K562 (cell line): ENCODE data around the gene ADORA2A. TPM values are rescaled to one million over a fixed set of nuclear protein-coding genes. Genes with fewer than 3 reads are reported as not detected.
A peak's percentile ranks its signal among the peaks of the same experiment; 100 is the strongest.

Experiments
- ATAC-seq: fragments of 200-7000 bp; cut with Tn5 transposase; 3 replicates; pipeline ENCODE4 v1.9.1; 2020; ENCODE audit warnings: moderate library complexity
- BruUV-seq: library from RNA; stranded (reverse); fragments of 400-500 nt; replicated peaks from 2 replicates; lab custom pipeline; 2021; lab: Mats Ljungman, UMichigan
- CTCF ChIA-PET: fragments of 300-600 bp; formaldehyde crosslinking; extraction: SDS; loops from one replicate; lab custom pipeline; 2021; ENCODE audit warnings: low intra/inter-chr PET ratio; lab: Yijun Ruan, JAX
- POLR2A ChIA-PET: fragments of 300-600, 350-650 bp; sonication (Branson Sonifier 250); formaldehyde crosslinking; extraction: SDS; loops from one replicate; lab custom pipeline; 2021; ENCODE audit warnings: antibody characterized with exemption, inconsistent platforms; lab: Yijun Ruan, JAX
- DNase-seq, 4 experiments: peaks; one replicate each; pipeline versions ENCODE4 v3.0.0 to v3.0.0-alpha.2; 2011 to 2018; ENCODE audit warnings: low spot score in 3 of 4, mixed read lengths in 3 of 4; ENCODE audit errors: extremely low read depth in 1 of 4
- FAIRE-seq: peaks from 2 replicates; lab custom pipeline; 2011; peaks lifted over from hg19 to GRCh38; lab: Jason Lieb, UNC
- H2AFZ ChIP-seq: 2 replicates; pipeline ENCODE4 v1.6.0; 2011; ENCODE audit warnings: low read depth, low read length, control low read depth, inconsistent platforms
- H3K27ac ChIP-seq: fragments of 200-600 bp; 3 replicates; pipeline ENCODE4 v1.8.0; 2011; ENCODE audit warnings: low read depth, mild to moderate bottlenecking, control low read depth, inconsistent platforms, low read length, moderate library complexity, mixed read lengths; ENCODE audit errors: extremely low read depth
- H3K27me3 ChIP-seq, 2 experiments: fragments of 300-600 bp in 1 of 2; 2 replicates in 1 of 2; 3 replicates in 1 of 2; pipeline versions ENCODE4 v1.6.0 to v1.8.0; 2011; ENCODE audit warnings: inconsistent platforms in 2 of 2, low read length in 2 of 2, mild to moderate bottlenecking in 1 of 2, mixed read lengths in 1 of 2, moderate library complexity in 1 of 2; ENCODE audit not compliant: control insufficient read depth in 2 of 2, insufficient read depth in 2 of 2
- H3K36me3 ChIP-seq: fragments of 300-600 bp; 3 replicates; pipeline ENCODE4 v1.8.0; 2011; ENCODE audit warnings: mild to moderate bottlenecking, low read length, inconsistent platforms; ENCODE audit not compliant: control insufficient read depth, insufficient read depth
- H3K4me1 ChIP-seq, 2 experiments: fragments of 200-600 bp in 1 of 2; replicated peaks in 1 of 2; 2 replicates in 1 of 2; 3 replicates in 1 of 2; pipeline versions ENCODE4 v1.5.1 to v1.8.0; 2011; ENCODE audit warnings: inconsistent platforms in 2 of 2, low read length in 2 of 2, mild to moderate bottlenecking in 1 of 2, mixed read lengths in 1 of 2, moderate library complexity in 1 of 2; ENCODE audit not compliant: control insufficient read depth in 2 of 2, insufficient read depth in 2 of 2
- H3K4me2 ChIP-seq: 2 replicates; pipeline ENCODE4 v1.6.1; 2011; ENCODE audit warnings: low read length, control low read depth, inconsistent platforms, mixed read lengths; ENCODE audit not compliant: insufficient read depth
- H3K4me3 ChIP-seq: fragments of 200-600 bp; sonication (generic), shearing (Covaris generic); 2 replicates; pipeline ENCODE4 v1.5.1; 2016; ENCODE audit warnings: control low read depth, inconsistent platforms
- H3K79me2 ChIP-seq: fragments of 200-600 bp; 3 replicates; pipeline ENCODE4 v1.8.0; 2011; ENCODE audit warnings: low read length, inconsistent platforms; ENCODE audit not compliant: control insufficient read depth, insufficient read depth
- H3K9ac ChIP-seq, 2 experiments: 2 replicates each; pipeline versions ENCODE4 v1.6.0 to v1.6.1; 2011; ENCODE audit warnings: low read depth in 2 of 2, low read length in 2 of 2, control low read depth in 1 of 2, inconsistent platforms in 1 of 2, mild to moderate bottlenecking in 1 of 2, mixed read lengths in 1 of 2; ENCODE audit not compliant: insufficient read depth in 1 of 2
- H3K9me1 ChIP-seq: one replicate; pipeline ENCODE4 v1.6.0; 2011; ENCODE audit warnings: inconsistent platforms, mild to moderate bottlenecking, low read length, moderate library complexity; ENCODE audit not compliant: control insufficient read depth, insufficient read depth
- H3K9me3 ChIP-seq: replicated peaks from 2 replicates; pipeline ENCODE4 v1.5.1; 2011; ENCODE audit warnings: low read depth, low read length, inconsistent platforms; ENCODE audit not compliant: control insufficient read depth, insufficient read depth
- H4K20me1 ChIP-seq: replicated peaks from 2 replicates; pipeline ENCODE4 v1.6.1; 2011; ENCODE audit warnings: low read length, inconsistent platforms, mixed read lengths; ENCODE audit not compliant: control insufficient read depth, insufficient read depth
- ARNT ChIP-seq, 2 experiments: fragments of 450-650 bp; IDR thresholded peaks; 2 replicates each; pipeline ENCODE4 v1.6.1; 2016; ENCODE audit warnings: mild to moderate bottlenecking in 1 of 2
- BACH1 ChIP-seq: fragments of 200-800 bp; sonication (Bioruptor generic); IDR thresholded peaks from 2 replicates; pipeline ENCODE4 v1.6.1; 2016; ENCODE audit warnings: missing genetic modification characterization, missing compliant biosample characterization
- HMG20B ChIP-seq: fragments of 250-450 bp; sonication (Bioruptor Pico); IDR thresholded peaks from 2 replicates; pipeline ENCODE4 v1.5.0; 2021; ENCODE audit warnings: mild to moderate bottlenecking
- L3MBTL2 ChIP-seq: fragments of 450-650 bp; IDR thresholded peaks from 2 replicates; pipeline ENCODE4 v1.6.1; 2016; ENCODE audit warnings: mild to moderate bottlenecking, moderate library complexity
- MEIS2 ChIP-seq: fragments of 450-650 bp; IDR thresholded peaks from 2 replicates; pipeline ENCODE4 v1.6.1; 2014; ENCODE audit warnings: mild to moderate bottlenecking; ENCODE audit not compliant: partially characterized antibody
- MXI1 ChIP-seq: IDR thresholded peaks from 2 replicates; pipeline ENCODE4 v1.6.1; 2011; ENCODE audit warnings: low read depth, mild to moderate bottlenecking, improper control_type of control experiment, low read length
- PTTG1 ChIP-seq: fragments of 450-650 bp; IDR thresholded peaks from 2 replicates; pipeline ENCODE4 v1.6.1; 2016; ENCODE audit warnings: low read depth, mild to moderate bottlenecking, missing genetic modification characterization, missing compliant biosample characterization
- SRSF3 ChIP-seq: fragments of 200-400 bp; formaldehyde crosslinking; IDR thresholded peaks from 2 replicates; pipeline ENCODE4 v1.6.1; 2016; ENCODE audit warnings: mild to moderate bottlenecking, low read length, moderate library complexity; ENCODE audit not compliant: insufficient read depth
- STAG1 ChIP-seq: sonication (generic); formaldehyde crosslinking; IDR thresholded peaks from 2 replicates; pipeline ENCODE4 v1.5.0; 2020; ENCODE audit warnings: missing genetic modification reagents, borderline replicate concordance
- TAL1 ChIP-seq: fragments of 450-650 bp; IDR thresholded peaks from 2 replicates; pipeline ENCODE4 v1.6.1; 2016; ENCODE audit warnings: mild to moderate bottlenecking
- TCF7 ChIP-seq: sonication (generic); IDR thresholded peaks from 2 replicates; pipeline ENCODE4 v1.6.1; 2016; ENCODE audit warnings: antibody characterized with exemption, borderline replicate concordance
- TOE1 ChIP-seq, 2 experiments: fragments of 450-650 bp in 1 of 2; sonication (generic) in 1 of 2; formaldehyde crosslinking in 1 of 2; IDR thresholded peaks; 2 replicates each; pipeline versions ENCODE4 v1.7.1 to v1.8.0; 2016 to 2022; ENCODE audit warnings: borderline replicate concordance in 2 of 2, mild to moderate bottlenecking in 2 of 2, antibody characterized with exemption in 1 of 2, inconsistent platforms in 1 of 2, low read depth in 1 of 2, missing genetic modification reagents in 1 of 2, moderate library complexity in 1 of 2
- ZNF121 ChIP-seq: sonication (generic); formaldehyde crosslinking; conservative IDR thresholded peaks from 2 replicates; pipeline ENCODE4 v1.8.0; 2022; ENCODE audit warnings: missing genetic modification reagents
- ZNF436 ChIP-seq: fragments of 250-450, 450-650 bp; sonication (Bioruptor Pico); formaldehyde crosslinking; IDR thresholded peaks from 2 replicates; pipeline ENCODE4 v1.7.0; 2020; ENCODE audit warnings: mild to moderate bottlenecking
- WGBS: fragments of 100-300 bp; shearing (Covaris generic); methylation state at CpG from one replicate; pipeline ENCODE4 v1.1.6; 2016; ENCODE audit warnings: low coverage, mixed read lengths; ENCODE audit not compliant: insufficient coverage; ENCODE audit errors: missing lambda C conversion rate; 5-methylcytosine and 5-hydroxymethylcytosine counted together
- in situ Hi-C: fragments of 300-500 bp; cut with MboI; formaldehyde crosslinking; loops from 4 replicates; pipeline ENCODE4 v1.15.0; 2018; ENCODE audit warnings: inconsistent platforms, mixed read lengths
- intact Hi-C: fragments of 100-400 bp; cut with micrococcal nuclease; formaldehyde crosslinking; loops from 2 replicates; pipeline ENCODE4 v1.14.2; 2022
- polyA plus RNA-seq, 8 experiments: library from polyadenylated mRNA; depleted of rRNA in 4 of 8; stranded (reverse) in 5 of 8; unstranded in 3 of 8; fragments of >200 nt; fragmentation: Nextera tagmentation in 2 of 8; fragmentation: Illumina TruSeq in 1 of 8; extraction: Ambion mirVana in 2 of 8; extraction: Trizol in 1 of 8; gene quantifications; 2 replicates each; pipeline versions ENCODE4 v1.2.1 to v1.2.3, GENCODE V29; 2011 to 2014; ENCODE audit warnings: inconsistent platforms in 1 of 8, missing spikeins in 1 of 8
- total RNA-seq, 7 experiments: library from RNA; depleted of rRNA in 6 of 7; stranded (reverse); fragments of >200 nt in 6 of 7; fragmentation: Illumina TruSeq in 2 of 7; extraction: Trizol in 2 of 7; gene quantifications; 2 replicates each; pipeline versions ENCODE4 v1.2.1 to v1.2.3, GENCODE V29; 2011 to 2021; ENCODE audit warnings: low replicate concordance in 1 of 7
- TF ChIP-seq, protein P1 (sequence below): sonication (generic); formaldehyde crosslinking; IDR thresholded peaks from 2 replicates; pipeline ENCODE4 v1.8.1; 2023; ENCODE audit warnings: mild to moderate bottlenecking, missing genetic modification reagents

The ADORA2A gene
- total and polyA plus RNA-seq, 9 of the 15 experiments (the other 6 are each of a cell fraction or from before 2014, with no cell fraction given): 0.15 to 2.1 (median 0.66) TPM; not detected in 2

DNA sequence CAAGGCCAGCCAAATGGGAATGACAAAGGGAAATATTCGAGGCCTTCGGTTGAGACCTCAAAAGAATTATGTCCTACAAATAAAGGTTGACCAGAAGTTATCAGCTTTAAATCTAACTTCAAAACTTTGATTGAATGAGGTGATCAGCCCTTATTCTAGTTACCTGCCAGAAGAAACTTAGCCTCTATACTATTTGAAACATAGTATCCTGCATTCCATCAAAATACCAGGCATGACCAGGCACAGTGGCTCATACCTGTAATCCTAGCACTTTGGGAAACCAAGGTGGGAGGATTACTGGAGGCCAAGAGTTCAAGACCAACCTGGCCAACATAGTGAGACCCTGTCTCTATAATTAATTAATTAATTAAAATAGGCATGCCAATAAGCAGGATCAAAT, 44.3 kb upstream of the ADORA2A start:
- no peak overlapping the region for H3K9ac ChIP-seq
- WGBS: 100% methylated on average over 2 of the region's 2 CpGs
- in situ Hi-C loops: no loop called here
- intact Hi-C loops: no loop called here
- POLR2A ChIA-PET: interaction anchor here (0.8 kb wide), 1 partner anchor 15 kb away, joined by 4 read pairs; no protein-coding TSS in a partner anchor
- no peaks in the 10 kb centered on the region for H3K27me3 ChIP-seq
- no peaks in the 10 kb centered on the region for H4K20me1 ChIP-seq
- 0 out of 2 replicates have a peak, but pooled peaks have one; percentile 27 for TF ChIP-seq ZNF121 (CRISPR knock-in tag)
- TF ChIP-seq MXI1: no peak
- H2AFZ ChIP-seq: no peak overlapping the region
- FAIRE-seq (no peak), ATAC-seq (no peak), DNase-seq (no peak)
- H3K4me1 ChIP-seq: no peaks in the 10 kb centered on the region; a peak in 1 of 5 replicates
- no peaks in the 10 kb centered on the region for H3K79me2 ChIP-seq
- no peaks in the 10 kb centered on the region for H3K9me3 ChIP-seq
- BruUV-seq: no TSS peak
- 0 out of 3 replicates have a peak, but pooled peaks cover 7% of the 10 kb centered on the region for H3K36me3 ChIP-seq
- H3K4me2 ChIP-seq: no peak overlapping the region
- H3K4me3 ChIP-seq: no peak overlapping the region
- no peak overlapping the region for H3K27ac ChIP-seq
- CTCF ChIA-PET: no interaction called here
- no peaks in the 10 kb centered on the region for H3K9me1 ChIP-seq

DNA sequence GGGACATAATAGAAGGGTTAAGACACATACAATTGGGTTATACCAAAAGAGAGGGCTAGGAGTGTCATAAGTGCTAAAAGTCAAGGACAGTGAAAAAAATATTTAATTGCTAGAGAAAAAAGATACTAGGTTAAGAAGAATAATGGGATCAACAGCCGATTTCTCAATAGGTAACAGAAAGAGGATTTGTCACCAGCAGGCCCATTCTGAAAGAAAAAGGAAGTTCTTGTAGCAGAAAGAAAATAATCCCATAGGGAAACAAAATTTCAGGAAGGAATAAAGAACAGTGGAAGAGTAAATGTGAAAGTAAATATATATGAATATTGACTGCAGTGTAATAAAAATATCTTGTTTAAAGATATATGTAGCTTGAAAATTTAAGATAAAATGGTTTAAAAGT, 43.3 kb upstream of the ADORA2A start:
- Histone ChIP-seq H3K36me3 (0 out of 3 replicates have a peak, but pooled peaks cover 7% of the 10 kb centered on the region), H3K9ac (no peak overlapping the region), H3K9me1 (no peaks in the 10 kb centered on the region), H3K27me3 (no peaks in the 10 kb centered on the region), H3K4me1 (no peaks in the 10 kb centered on the region; a peak in 1 of 5 replicates), H4K20me1 (no peaks in the 10 kb centered on the region), H3K4me3 (no peak overlapping the region), H2AFZ (no peak overlapping the region), H3K9me3 (no peaks in the 10 kb centered on the region), H3K27ac (no peak overlapping the region), H3K4me2 (no peak overlapping the region), H3K79me2 (no peaks in the 10 kb centered on the region)
- ATAC-seq: no peak
- in situ Hi-C loops: no loop called here
- ChIA-PET CTCF (no interaction called here), POLR2A (no interaction called here)
- intact Hi-C loops: no loop called here
- no peak for DNase-seq
- WGBS: 82% methylated on average over 1 of the region's 1 CpG
- FAIRE-seq: no peak
- no TSS peak for BruUV-seq
- TF ChIP-seq TAL1: no peak
- TF ChIP-seq MEIS2: no peak
- no peak for TF ChIP-seq ARNT (IDR thresholded peaks at IDR 0.05)
- no peak for TF ChIP-seq SRSF3
- TF ChIP-seq, protein P1, sequence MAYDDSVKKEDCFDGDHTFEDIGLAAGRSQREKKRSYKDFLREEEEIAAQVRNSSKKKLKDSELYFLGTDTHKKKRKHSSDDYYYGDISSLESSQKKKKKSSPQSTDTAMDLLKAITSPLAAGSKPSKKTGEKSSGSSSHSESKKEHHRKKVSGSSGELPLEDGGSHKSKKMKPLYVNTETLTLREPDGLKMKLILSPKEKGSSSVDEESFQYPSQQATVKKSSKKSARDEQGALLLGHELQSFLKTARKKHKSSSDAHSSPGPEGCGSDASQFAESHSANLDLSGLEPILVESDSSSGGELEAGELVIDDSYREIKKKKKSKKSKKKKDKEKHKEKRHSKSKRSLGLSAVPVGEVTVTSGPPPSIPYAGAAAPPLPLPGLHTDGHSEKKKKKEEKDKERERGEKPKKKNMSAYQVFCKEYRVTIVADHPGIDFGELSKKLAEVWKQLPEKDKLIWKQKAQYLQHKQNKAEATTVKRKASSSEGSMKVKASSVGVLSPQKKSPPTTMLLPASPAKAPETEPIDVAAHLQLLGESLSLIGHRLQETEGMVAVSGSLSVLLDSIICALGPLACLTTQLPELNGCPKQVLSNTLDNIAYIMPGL (CRISPR knock-in tag): no peak
- TF ChIP-seq HMG20B (CRISPR knock-in tag): no peak
- no peak for TF ChIP-seq PTTG1
- no peak for TF ChIP-seq L3MBTL2
- no peak for TF ChIP-seq ZNF436 (CRISPR knock-in tag)
- TF ChIP-seq TCF7: no peak
- no peak for TF ChIP-seq BACH1 (tag)
- TF ChIP-seq STAG1 (CRISPR knock-in tag): no peak
- TF ChIP-seq TOE1 (IDR thresholded peaks at IDR 0.05; ENCODE audit: borderline replicate concordance): no peak
- TF ChIP-seq TOE1 (CRISPR knock-in tag; IDR thresholded peaks at IDR 0.05; ENCODE audit: borderline replicate concordance, low read depth): no peak
